Left lung (tissue), 10 donors: ENCODE data around the gene HSPA12A. TPM values are rescaled to one million over a fixed set of nuclear protein-coding genes. Genes with fewer than 3 reads are reported as not detected.

Source experiments
- ATAC-seq: fragments of 200-7000 bp; cut with Tn5 transposase; one replicate; pipeline ENCODE4 v1.9.1; 2020; ENCODE audit warnings: moderate library complexity
- DNase-seq, 4 donors: peaks; one replicate each; pipeline ENCODE4 v3.0.0-alpha.2; 2013 to 2020
- H3K27ac ChIP-seq, 2 donors: fragments of 200-600 bp; sonication (generic) in 1 of 2; one replicate each; pipeline versions ENCODE4 v1.5.0 to v1.8.0; 2020 to 2021
- H3K27me3 ChIP-seq, 2 donors: fragments of 200-600 bp; sonication (generic) in 1 of 2; one replicate each; pipeline versions ENCODE4 v1.5.0 to v1.8.0; 2020 to 2021
- H3K36me3 ChIP-seq, 2 donors: fragments of 200-600 bp; sonication (generic) in 1 of 2; one replicate each; pipeline versions ENCODE4 v1.5.0 to v1.8.0; 2020 to 2021
- H3K4me1 ChIP-seq, 2 donors: fragments of 200-600 bp; one replicate each; pipeline ENCODE4 v1.8.0; 2021
- H3K4me3 ChIP-seq, 2 donors: fragments of 200-600 bp; sonication (generic) in 1 of 2; one replicate each; pipeline versions ENCODE4 v1.5.0 to v1.8.0; 2020 to 2021; ENCODE audit warnings: mild to moderate bottlenecking in 1 of 2
- H3K9me3 ChIP-seq, 2 donors: fragments of 200-600 bp; sonication (generic) in 1 of 2; one replicate each; pipeline versions ENCODE4 v1.5.0 to v1.8.0; 2020 to 2021
- intact Hi-C, 2 donors: fragments of 100-400 bp; cut with DNase I; formaldehyde crosslinking; loops; one replicate each; pipeline versions ENCODE4 v1.11.2 to v1.14.2; 2022
- polyA plus RNA-seq, 6 donors: library from polyadenylated mRNA; unstranded; fragments of 120-200 nt; gene quantifications; one replicate each; pipeline ENCODE4 v1.2.1, GENCODE V29; 2013; ENCODE audit not compliant: insufficient read length in 6 of 6
- total RNA-seq, 2 donors: library from RNA; stranded (reverse); fragmentation: NEBNext Ultra II Directional; extraction: Animal tissue kit (Norgen Biotek cat#: 25700); gene quantifications; one replicate each; pipeline ENCODE4 v1.2.1, GENCODE V29; 2021
- TF ChIP-seq, protein P1 (sequence below), 2 donors: fragments of 200-600 bp; sonication (generic) in 1 of 2; IDR thresholded peaks; one replicate each; pipeline versions ENCODE4 v1.5.0 to v1.8.0; 2021; ENCODE audit warnings: antibody characterized with exemption in 2 of 2
- donor health status: DM: no; HTN: yes; CAD: no.
- donor health status: DM: no; HTN: no; CAD: no.

Gene HSPA12A
- total and polyA plus RNA-seq, 8 donors, result 9.1 to 13.5 (median 12.0) TPM

DNA sequence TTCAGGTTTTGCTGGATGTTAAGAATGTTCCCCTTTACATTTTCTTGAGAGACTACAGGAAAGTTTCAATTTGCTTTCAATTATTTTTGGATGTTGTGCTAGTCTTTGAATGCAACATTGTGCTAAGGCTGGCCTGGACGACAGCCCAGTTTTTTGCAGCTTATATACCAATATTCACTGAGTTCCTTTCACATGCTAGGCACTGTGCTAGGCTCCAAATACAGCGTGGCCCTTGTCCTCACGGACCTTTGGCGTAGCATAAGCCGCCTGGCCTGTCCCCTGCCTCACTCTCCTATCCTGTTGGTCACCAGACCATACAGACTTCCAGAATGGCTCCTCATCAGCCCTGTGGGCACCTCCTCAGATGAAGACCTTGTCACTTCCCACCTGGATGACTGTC lies 19.5 kb upstream of the HSPA12A start:
- H3K9me3 ChIP-seq, result no peaks in the 10 kb centered on the region
- no peak for ATAC-seq

DNA sequence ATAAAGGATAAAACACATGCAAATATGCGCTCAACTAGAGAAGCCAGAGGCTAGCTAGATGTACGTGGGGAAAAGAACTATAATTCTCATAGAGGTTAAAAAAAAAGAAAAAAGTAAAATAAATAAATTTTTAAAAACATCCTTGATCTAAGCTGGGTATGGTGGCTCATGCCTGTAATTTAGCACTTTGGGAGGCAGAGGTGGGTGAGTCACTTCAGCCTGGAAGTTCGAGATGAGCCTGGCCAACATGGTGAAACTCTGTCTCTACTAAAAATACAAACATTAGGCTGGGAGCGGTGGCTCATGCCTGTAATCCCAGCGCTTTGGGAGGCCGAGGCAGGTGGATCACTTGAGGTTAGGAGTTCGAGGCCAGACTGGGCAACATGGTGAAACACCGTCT lies 18.6 kb upstream of the HSPA12A start:
- Histone ChIP-seq H3K4me3 (no peak overlapping the region), H3K9me3 (no peaks in the 10 kb centered on the region), H3K36me3 (no peaks in the 10 kb centered on the region), H3K4me1 (no peaks in the 10 kb centered on the region), H3K27me3 (peaks cover 0 to 4% of the 10 kb centered on the region in 2 donors), H3K27ac (no peak overlapping the region)
- ATAC-seq (no peak), DNase-seq (no peak)
- intact Hi-C loops, result no loop called here
- TF ChIP-seq, protein P1, sequence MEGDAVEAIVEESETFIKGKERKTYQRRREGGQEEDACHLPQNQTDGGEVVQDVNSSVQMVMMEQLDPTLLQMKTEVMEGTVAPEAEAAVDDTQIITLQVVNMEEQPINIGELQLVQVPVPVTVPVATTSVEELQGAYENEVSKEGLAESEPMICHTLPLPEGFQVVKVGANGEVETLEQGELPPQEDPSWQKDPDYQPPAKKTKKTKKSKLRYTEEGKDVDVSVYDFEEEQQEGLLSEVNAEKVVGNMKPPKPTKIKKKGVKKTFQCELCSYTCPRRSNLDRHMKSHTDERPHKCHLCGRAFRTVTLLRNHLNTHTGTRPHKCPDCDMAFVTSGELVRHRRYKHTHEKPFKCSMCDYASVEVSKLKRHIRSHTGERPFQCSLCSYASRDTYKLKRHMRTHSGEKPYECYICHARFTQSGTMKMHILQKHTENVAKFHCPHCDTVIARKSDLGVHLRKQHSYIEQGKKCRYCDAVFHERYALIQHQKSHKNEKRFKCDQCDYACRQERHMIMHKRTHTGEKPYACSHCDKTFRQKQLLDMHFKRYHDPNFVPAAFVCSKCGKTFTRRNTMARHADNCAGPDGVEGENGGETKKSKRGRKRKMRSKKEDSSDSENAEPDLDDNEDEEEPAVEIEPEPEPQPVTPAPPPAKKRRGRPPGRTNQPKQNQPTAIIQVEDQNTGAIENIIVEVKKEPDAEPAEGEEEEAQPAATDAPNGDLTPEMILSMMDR (IDR thresholded peaks at IDR 0.05), result no peak

More for the DNA sequence above, 19.5 kb upstream of the HSPA12A start:
- H3K4me1 ChIP-seq, result no peaks in the 10 kb centered on the region
- intact Hi-C loops, result no loop called here
- DNase-seq, result no peak
- H3K27ac ChIP-seq, result no peak overlapping the region
- no peaks in the 10 kb centered on the region for H3K36me3 ChIP-seq
- no peak overlapping the region for H3K4me3 ChIP-seq
- TF ChIP-seq, protein P1 (IDR thresholded peaks at IDR 0.05), result no peak
- H3K27me3 ChIP-seq, result peaks cover 0 to 5% of the 10 kb centered on the region in 2 donors

DNA sequence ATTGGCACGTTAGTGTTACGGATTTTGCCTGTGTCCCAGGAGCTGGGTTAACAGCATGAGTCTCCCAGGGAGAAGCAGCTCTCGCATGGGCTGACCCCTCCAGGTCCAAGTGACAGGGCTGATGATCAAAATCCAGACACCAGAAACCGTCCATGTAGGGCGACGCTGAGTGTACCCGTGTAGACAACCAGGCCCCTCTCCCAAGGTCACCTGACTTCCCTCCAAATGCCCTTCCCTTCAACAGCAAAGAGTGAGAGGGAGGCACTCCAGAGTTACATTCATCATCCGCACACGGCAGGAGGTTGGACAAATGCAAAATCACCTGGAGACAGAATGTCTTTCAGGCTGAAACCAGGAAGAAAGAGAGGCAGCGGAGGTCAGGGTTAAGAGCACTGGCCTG lies 14.9 kb upstream of the HSPA12A start:
- H3K4me1 ChIP-seq, result no peaks in the 10 kb centered on the region
- DNase-seq (no peak), ATAC-seq (no peak)
- H3K4me3 ChIP-seq, result no peak overlapping the region
- H3K27me3 ChIP-seq, result peaks cover 0 to 4% of the 10 kb centered on the region in 2 donors
- no peaks in the 10 kb centered on the region for H3K36me3 ChIP-seq
- H3K9me3 ChIP-seq, result no peaks in the 10 kb centered on the region
- intact Hi-C loops, result no loop called here
- TF ChIP-seq, protein P1 (IDR thresholded peaks at IDR 0.05), result no peak
- H3K27ac ChIP-seq, result no peak overlapping the region

DNA sequence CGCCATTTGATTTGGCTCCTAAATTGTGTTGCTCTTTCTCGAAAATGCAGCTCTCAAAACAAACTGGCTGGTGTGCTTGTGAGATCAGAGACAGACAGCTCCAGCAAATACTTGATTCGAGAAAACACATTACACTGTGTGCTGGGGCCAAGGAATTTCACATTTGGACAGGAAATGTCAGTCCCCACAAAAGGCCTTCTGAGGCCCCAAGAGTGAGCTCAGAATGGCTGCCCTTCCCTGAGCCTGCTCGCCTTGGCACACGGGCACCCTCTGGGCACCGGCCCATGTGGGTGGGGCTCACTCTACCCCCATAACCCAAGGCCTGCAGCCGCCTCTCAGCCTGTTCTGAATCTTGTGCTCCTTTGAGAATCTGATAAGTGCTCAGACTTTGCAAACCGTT lies 13.9 kb upstream of the HSPA12A start:
- intact Hi-C loops, result no loop called here
- Histone ChIP-seq H3K27ac (no peak overlapping the region), H3K4me1 (no peaks in the 10 kb centered on the region), H3K36me3 (no peaks in the 10 kb centered on the region), H3K4me3 (no peak overlapping the region), H3K27me3 (peaks cover 0 to 4% of the 10 kb centered on the region in 2 donors), H3K9me3 (no peaks in the 10 kb centered on the region)
- DNase-seq (peak in 1 of 4 donors; percentile 28), ATAC-seq (peak; percentile 47)
- TF ChIP-seq, protein P1 (IDR thresholded peaks at IDR 0.05), result no peak

DNA sequence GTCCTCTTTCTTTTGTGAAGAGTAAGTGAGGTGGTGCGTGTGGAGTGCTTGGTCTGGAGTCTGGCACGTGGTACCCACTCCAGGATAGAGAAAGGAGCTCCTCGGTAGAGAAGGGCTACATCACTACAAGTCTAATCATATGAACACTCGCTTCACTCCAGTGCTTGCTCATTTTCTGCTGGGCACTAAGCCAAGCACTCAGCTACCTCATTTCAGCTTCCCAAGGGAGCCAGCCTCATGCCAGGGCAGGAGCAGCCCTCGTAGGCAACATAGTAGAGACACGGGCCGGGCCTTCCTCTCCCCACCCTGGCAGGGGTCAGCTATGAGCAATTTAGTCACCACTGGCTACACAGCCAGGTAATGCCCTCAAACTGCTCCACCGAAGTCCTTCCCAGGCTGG lies 11.4 kb upstream of the HSPA12A start:
- peak in 1 of 4 donors; percentile 32 for DNase-seq
- Histone ChIP-seq H3K4me3 (no peak overlapping the region), H3K36me3 (no peaks in the 10 kb centered on the region), H3K4me1 (no peaks in the 10 kb centered on the region), H3K27me3 (peaks cover 0 to 4% of the 10 kb centered on the region in 2 donors), H3K27ac (no peak overlapping the region), H3K9me3 (no peaks in the 10 kb centered on the region)
- intact Hi-C loops, result no loop called here
- peak; percentile 80 for ATAC-seq
- TF ChIP-seq, protein P1 (IDR thresholded peaks at IDR 0.05), result no peak
